Skeletal muscle tissue (tissue), 4 donors: ENCODE results near the gene TFAP2D. TPM values are rescaled to one million over a fixed set of nuclear protein-coding genes. Genes with fewer than 3 reads are reported as not detected.

ENCODE experiments used
- H3K27ac ChIP-seq: one replicate; pipeline ENCODE4 v1.7.0; 2013; ENCODE audit warnings: mild to moderate bottlenecking, low read depth, low read length, inconsistent platforms
- H3K27me3 ChIP-seq, 3 donors: one replicate each; pipeline ENCODE4 v1.7.0; 2013; ENCODE audit warnings: low read length in 3 of 3; ENCODE audit not compliant: control insufficient read depth in 3 of 3, insufficient read depth in 3 of 3
- H3K36me3 ChIP-seq, 3 donors: one replicate each; pipeline ENCODE4 v1.7.0; 2013; ENCODE audit warnings: low read length in 3 of 3; ENCODE audit not compliant: control insufficient read depth in 3 of 3, insufficient read depth in 3 of 3
- H3K4me1 ChIP-seq, 3 donors: one replicate each; pipeline ENCODE4 v1.7.0; 2013; ENCODE audit warnings: low read length in 3 of 3, mild to moderate bottlenecking in 3 of 3; ENCODE audit not compliant: control insufficient read depth in 3 of 3, insufficient read depth in 3 of 3
- H3K4me3 ChIP-seq, 3 donors: one replicate each; pipeline ENCODE4 v1.7.0; 2013; ENCODE audit warnings: low read length in 3 of 3
- H3K9ac ChIP-seq, 3 donors: one replicate each; pipeline ENCODE4 v1.7.0; 2013; ENCODE audit warnings: low read length in 3 of 3, mild to moderate bottlenecking in 3 of 3, moderate library complexity in 2 of 3, low read depth in 1 of 3
- H3K9me3 ChIP-seq, 3 donors: one replicate each; pipeline ENCODE4 v1.7.0; 2013; ENCODE audit warnings: low read length in 3 of 3; ENCODE audit not compliant: control insufficient read depth in 3 of 3
- total RNA-seq: library from RNA; depleted of rRNA; stranded (reverse); fragments of >200 nt; gene quantifications from one replicate; pipeline ENCODE4 v1.2.3, GENCODE V29; 2014
- donor health status: Osteomylitis.

Gene TFAP2D
- total RNA-seq, 1 donor from 2014 or later = not detected

DNA sequence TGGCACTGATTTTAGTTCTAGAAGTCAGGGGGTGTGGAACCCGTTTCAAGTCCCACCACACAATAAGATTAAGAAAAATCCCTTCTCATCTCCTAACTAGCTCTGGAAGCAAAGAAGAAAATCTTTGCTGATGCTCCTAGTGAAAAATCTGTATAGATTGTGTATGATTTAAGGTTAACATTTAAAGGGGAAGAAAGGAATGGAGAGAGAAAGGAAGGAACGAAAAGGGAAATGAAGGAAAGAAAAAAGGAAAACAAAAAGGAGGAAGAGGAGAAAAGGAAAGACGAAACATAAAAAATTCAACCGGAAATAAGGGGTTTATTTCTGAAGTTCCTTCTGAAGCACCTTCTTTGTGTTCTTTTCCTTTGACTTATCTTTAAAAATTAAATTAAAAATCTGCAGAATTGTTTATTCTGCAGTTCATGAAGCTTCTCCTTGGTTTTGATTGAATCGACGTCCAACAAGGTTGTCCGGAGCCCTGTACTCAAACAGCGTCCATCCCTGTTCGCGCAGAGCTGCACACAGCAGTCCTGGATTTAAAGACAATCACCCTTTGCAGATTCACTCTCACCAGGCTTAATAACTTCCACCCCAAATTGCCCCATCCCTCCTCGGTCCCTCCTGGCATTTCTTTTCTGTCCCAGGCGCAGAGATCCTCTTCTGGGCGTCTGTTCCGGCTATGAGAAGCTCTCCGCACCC lies 103.8 kb downstream of the TFAP2D start:
- Histone ChIP-seq H3K36me3 (no peaks in the 10 kb centered on the region), H3K27ac (no peak overlapping the region), H3K27me3 (peaks cover 43 to 74% (median 70%) of the 10 kb centered on the region in 3 donors), H3K4me3 (no peak overlapping the region), H3K9me3 (no peaks in the 10 kb centered on the region), H3K4me1 (peaks cover 0 to 8% (median 6%) of the 10 kb centered on the region in 3 donors), H3K9ac (no peak overlapping the region)

DNA sequence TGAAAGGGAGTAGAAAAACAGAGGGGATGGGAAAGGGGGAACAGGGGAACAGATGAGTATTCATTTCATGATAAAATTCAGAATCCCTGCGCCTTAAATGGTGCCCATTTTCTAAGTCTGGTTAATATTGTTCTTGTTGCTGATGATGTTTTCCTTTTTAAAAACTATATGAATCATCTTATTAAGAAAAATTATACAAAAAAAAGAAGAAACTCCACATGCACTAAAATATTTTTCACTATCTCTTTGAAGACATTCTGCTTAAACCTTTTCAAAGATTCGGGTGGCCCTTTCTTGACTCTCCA lies 104.3 kb downstream of the TFAP2D start:
- no peak overlapping the region for H3K9ac ChIP-seq
- peaks cover 48 to 79% (median 74%) of the 10 kb centered on the region in 3 donors for H3K27me3 ChIP-seq
- H3K36me3 ChIP-seq = no peaks in the 10 kb centered on the region
- no peak overlapping the region for H3K27ac ChIP-seq
- H3K4me3 ChIP-seq = no peak overlapping the region
- H3K4me1 ChIP-seq = peaks cover 0 to 8% (median 6%) of the 10 kb centered on the region in 3 donors
- H3K9me3 ChIP-seq = no peaks in the 10 kb centered on the region

GRCh38 chr6:50818020-50818419 lies 104.7 kb downstream of the TFAP2D start:
- Histone ChIP-seq H3K4me3 (no peak overlapping the region), H3K27ac (no peak overlapping the region), H3K4me1 (peaks cover 0 to 8% (median 6%) of the 10 kb centered on the region in 3 donors), H3K36me3 (no peaks in the 10 kb centered on the region), H3K27me3 (peaks cover 50 to 83% (median 78%) of the 10 kb centered on the region in 3 donors), H3K9me3 (no peaks in the 10 kb centered on the region), H3K9ac (no peak overlapping the region)

DNA sequence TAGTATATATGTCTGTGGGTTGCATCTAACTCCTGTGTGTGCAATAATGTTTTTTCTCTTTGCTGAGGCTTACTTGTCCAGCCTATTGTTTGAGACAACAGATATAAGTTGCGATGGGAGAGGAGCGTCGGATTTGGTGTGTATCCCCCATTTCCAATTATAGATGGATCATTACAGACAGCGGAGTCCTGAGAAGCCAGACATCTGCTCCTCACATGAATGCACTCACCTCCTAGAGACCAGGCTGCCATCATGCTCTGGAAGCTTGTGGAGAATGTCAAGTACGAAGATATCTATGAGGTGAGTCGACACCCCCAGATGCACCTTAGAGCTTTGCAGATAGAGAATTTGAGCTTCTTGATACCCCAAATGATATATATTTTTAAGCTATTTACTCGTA lies 105.3 kb downstream of the TFAP2D start, which contains the start of gene TFAP2B:
TFAP2B (plus strand) TSS at position 199 of the 400 bp plus-strand sequence; CDS start at position 220, 21 bp downstream.
- peak within 1 kb of the TSS in 1 of 3 donors; percentile 31 for H3K4me3 ChIP-seq

DNA sequence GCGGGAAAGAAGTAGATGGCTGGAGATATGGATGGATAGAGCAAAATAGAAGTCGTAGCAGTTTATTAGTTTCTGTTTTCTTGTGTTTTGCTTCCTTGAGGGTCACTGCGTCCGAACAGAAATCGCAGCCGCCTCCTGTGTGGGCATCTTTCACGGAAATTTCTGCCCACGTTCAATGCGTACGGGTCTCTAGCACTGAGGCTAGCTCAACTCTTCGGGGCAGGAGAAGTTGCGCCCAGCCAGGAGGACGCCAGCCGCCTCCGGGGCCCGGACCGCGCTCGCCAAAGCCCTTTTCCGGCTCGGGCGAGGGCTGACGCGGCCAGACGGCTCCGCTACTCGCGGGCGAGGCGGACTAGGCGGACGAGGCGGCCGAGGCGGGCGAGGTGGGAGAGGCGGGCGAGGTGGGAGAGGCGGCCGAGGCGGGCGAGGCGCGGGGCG lies 106.2 kb downstream of the TFAP2D start:
- no peak overlapping the region for H3K9ac ChIP-seq
- peak overlapping the region in 1 of 3 donors; percentile 31 for H3K4me3 ChIP-seq
- H3K27ac ChIP-seq = no peak overlapping the region
- H3K4me1 ChIP-seq = peaks cover 0 to 8% (median 6%) of the 10 kb centered on the region in 3 donors
- H3K36me3 ChIP-seq = no peaks in the 10 kb centered on the region
- H3K27me3 ChIP-seq = peaks cover 64 to 90% (median 83%) of the 10 kb centered on the region in 3 donors
- no peaks in the 10 kb centered on the region for H3K9me3 ChIP-seq

More for the DNA sequence above, 105.3 kb downstream of the TFAP2D start, which contains the start of gene TFAP2B:
- Histone ChIP-seq H3K27ac (no peak within 1 kb of the TSS), H3K9me3 (no peaks in the 10 kb centered on the region), H3K36me3 (no peaks in the 10 kb centered on the region), H3K4me1 (peaks cover 0 to 8% (median 6%) of the 10 kb centered on the region in 3 donors), H3K9ac (no peak within 1 kb of the TSS), H3K27me3 (peaks cover 56 to 86% (median 82%) of the 10 kb centered on the region in 3 donors)

GRCh38 chr6:50819904-50820868 lies 106.9 kb downstream of the TFAP2D start:
- Histone ChIP-seq H3K9ac (no peak overlapping the region), H3K4me3 (peak overlapping the region in 2 of 3 donors; percentile 31 to 43), H3K27ac (no peak overlapping the region), H3K27me3 (peaks cover 70 to 90% (median 85%) of the 10 kb centered on the region in 3 donors), H3K36me3 (no peaks in the 10 kb centered on the region), H3K4me1 (peaks cover 0 to 8% (median 6%) of the 10 kb centered on the region in 3 donors), H3K9me3 (no peaks in the 10 kb centered on the region)

DNA sequence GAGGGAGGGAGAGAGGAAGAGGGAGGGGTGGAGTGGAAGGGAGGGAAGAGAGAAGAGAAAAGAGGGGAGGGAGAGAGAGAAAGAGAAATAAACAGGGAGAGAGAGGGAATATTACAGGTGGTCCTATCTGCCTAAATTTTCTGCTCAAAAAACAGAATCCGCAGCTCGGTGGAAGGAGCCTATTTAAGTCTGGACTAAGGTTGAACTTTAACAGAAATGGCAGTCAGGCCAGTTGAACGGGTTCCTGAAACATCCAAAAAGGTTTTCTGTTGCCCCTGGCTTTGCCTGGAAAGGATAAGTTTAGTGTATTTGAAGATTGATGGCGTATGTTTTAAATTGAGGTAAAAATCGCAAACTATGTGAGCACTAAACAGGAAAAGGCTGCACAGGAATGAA lies 107.5 kb downstream of the TFAP2D start:
- no peak overlapping the region for H3K4me3 ChIP-seq
- no peak overlapping the region for H3K9ac ChIP-seq
- peaks cover 0 to 8% (median 6%) of the 10 kb centered on the region in 3 donors for H3K4me1 ChIP-seq
- no peaks in the 10 kb centered on the region for H3K9me3 ChIP-seq
- no peak overlapping the region for H3K27ac ChIP-seq
- no peaks in the 10 kb centered on the region for H3K36me3 ChIP-seq
- peaks cover 77 to 90% (median 87%) of the 10 kb centered on the region in 3 donors for H3K27me3 ChIP-seq

GRCh38 chr6:50821441-50822077 lies 108.2 kb downstream of the TFAP2D start:
- no peaks in the 10 kb centered on the region for H3K9me3 ChIP-seq
- H3K27me3 ChIP-seq = peaks cover 84 to 95% (median 93%) of the 10 kb centered on the region in 3 donors
- H3K27ac ChIP-seq = no peak overlapping the region
- no peak overlapping the region for H3K9ac ChIP-seq
- no peaks in the 10 kb centered on the region for H3K36me3 ChIP-seq
- H3K4me1 ChIP-seq = peaks cover 0 to 8% (median 6%) of the 10 kb centered on the region in 3 donors
- H3K4me3 ChIP-seq = no peak overlapping the region

- no peaks in the 10 kb centered on the region for H3K36me3 ChIP-seq
- H3K27me3 ChIP-seq = peaks cover 86 to 95% (median 93%) of the 10 kb centered on the region in 3 donors
- no peak overlapping the region for H3K4me3 ChIP-seq
- H3K9me3 ChIP-seq = no peaks in the 10 kb centered on the region
- peaks cover 0 to 8% (median 6%) of the 10 kb centered on the region in 3 donors for H3K4me1 ChIP-seq
- H3K27ac ChIP-seq = no peak overlapping the region
- H3K9ac ChIP-seq = no peak overlapping the region
Observed at GRCh38 chr6:50822078-50822476, 108.8 kb downstream of the TFAP2D start.
